Caki2 (cell line): ENCODE data around the gene BMAL1. TPM values are rescaled to one million over a fixed set of nuclear protein-coding genes. Genes with fewer than 3 reads are reported as not detected.

Source experiments
- DNase-seq: peaks from one replicate; pipeline ENCODE4 v3.0.0-alpha.2; 2015; ENCODE audit warnings: low read depth
- in situ Hi-C: cut with HindIII; loops from 2 replicates; pipeline ENCODE4 v1.10.0; 2016; ENCODE audit warnings: low sequenced_read_pairs, low pct_unique_long_range_greater_than_20kb, mixed read lengths
- total RNA-seq: library from RNA; depleted of rRNA; stranded (reverse); fragments of >200 nt; shearing (Covaris generic); gene quantifications from 2 replicates; pipeline ENCODE4 v1.2.3, GENCODE V29; 2014; ENCODE audit warnings: low replicate concordance

The BMAL1 gene
- total RNA-seq, 1 experiment from 2014 or later = 11.3 TPM

DNA sequence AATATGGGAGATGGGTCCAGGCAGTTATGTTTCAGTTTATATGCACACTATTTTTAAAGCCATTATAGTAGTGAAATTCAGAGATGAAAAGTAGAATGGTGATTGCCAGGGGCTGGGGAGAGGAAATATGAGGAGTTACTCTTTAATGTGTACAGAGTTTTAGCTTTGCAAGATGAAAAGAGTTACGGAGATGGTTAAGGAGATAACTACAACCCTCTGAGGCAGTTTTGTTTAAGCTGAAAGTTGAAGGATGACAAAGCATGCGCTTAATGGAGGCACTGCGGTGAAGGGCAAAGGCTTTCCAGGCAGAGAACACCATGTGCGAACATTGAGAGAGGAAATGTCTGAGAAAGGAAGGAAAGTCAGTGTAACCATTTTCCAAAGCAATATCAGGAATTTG lies 18.2 kb upstream of the BMAL1 start:
- in situ Hi-C loops = no loop called here
- DNase-seq = no peak

DNA sequence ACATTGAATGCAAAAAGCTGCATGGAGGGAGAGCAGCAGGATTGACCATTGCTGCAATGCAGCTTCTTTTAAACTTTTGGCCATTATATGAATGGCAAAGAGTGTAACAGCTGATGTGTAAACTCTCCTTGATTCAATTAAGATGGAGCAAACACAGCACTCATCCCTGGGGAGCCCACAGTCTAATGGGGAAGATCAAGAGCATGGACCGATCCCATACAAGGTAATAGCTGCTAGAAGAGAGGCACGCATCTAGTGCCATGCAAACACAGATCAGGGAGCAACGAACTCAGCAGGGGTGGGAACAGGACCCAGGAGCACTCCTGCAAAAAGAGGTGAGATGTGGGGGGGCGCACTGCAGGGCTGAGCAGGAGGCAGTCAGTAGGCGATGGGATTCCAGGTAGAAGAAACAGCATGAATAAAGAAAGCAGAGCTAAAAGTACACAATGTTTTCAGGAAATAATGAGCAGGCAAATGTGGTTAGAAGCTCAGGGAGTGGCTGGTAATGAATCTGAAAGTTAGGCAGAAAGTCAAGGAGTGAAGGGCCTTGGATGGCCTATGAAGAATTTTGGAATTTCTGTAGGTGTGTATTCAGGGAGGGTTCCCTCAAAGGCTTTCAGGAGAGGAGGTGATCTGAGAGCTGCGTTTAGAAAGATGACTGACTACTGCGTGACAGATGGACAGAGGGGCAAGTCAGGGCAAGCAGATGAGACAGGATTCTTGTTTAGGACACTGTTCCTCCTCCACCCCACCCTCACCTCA lies 17.2 kb upstream of the BMAL1 start:
- no peak for DNase-seq
- in situ Hi-C loops = loop anchor here (10.0 kb wide), 1 partner anchor 46 kb away; no protein-coding TSS in a partner anchor

DNA sequence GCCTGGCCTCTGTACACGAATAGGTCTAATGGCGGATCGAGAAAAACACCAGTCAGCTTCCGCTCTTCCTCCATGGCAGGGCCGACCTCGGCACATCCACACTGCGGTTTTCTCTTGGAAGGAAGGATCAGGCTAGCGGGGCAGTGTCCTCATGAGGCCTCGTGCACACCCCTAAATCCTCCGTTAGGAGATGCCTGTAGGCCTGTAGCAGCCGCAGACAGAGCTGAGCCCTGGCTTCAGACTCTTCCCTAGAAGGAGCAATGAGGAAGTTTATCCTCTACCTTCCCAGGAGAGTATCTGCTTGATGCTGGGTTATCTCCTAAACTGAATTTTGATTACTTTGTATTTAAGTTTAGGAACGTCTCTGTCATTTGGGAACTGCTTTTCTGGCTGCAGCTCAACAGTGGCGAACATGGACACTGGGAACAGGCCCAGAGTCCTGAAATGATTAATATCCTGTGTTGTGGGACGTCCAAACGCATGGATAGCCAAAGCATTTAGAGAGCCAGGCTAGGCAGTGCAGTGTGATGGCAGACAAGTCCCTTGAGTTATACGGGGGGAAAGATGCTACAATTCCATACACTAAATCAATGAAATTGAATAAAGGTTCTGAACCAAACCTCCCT lies 16.5 kb upstream of the BMAL1 start:
- in situ Hi-C loops = loop anchor here (10.0 kb wide), 1 partner anchor 46 kb away; no protein-coding TSS in a partner anchor
- no peak for DNase-seq

DNA sequence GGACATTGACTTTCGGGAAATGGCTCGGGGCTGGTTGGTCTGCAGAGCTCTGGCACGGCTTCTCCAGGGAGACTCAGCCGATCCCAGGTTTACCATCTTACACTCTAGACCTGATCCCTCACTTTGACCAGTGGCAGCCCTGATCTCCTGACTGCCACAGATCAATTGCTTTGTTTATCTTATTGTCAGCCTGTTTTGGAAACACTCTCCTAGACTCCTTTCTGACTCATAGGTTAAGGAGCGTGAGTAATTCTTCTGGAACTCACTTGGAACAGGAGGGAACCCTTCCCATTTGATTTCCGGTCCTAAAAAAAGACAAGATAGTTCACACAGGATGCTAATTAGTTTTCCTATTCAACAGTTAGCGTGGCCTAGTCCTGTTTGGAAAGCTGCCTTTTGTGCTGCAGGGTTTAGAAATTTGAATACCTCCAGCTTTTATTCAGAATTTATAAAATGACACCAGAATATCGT lies 16.0 kb upstream of the BMAL1 start:
- in situ Hi-C loops = loop anchor here (10.0 kb wide), 1 partner anchor 47 kb away; no protein-coding TSS in a partner anchor
- peak; percentile 81 for DNase-seq

DNA sequence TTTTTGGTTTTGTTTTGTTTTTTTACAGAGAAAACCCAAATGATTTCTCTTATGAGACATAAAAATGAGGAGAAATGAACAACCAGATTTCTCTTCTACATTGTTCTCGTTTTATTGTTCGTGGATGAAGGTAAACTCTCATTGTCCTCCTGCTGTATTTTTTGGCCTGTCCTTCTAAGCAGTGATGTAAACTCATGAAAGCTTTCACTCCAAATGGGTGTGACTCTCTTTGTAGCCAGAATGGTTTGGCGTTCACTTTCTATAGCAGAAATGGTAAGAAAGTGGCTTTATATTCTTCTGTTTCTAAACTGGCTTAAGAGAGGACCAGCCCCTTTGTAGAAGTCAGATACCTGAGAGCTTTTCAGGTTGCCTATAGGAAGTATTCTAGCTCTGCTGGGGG lies 15.5 kb upstream of the BMAL1 start:
- DNase-seq = no peak
- in situ Hi-C loops = loop anchor here (10.0 kb wide), 1 partner anchor 47 kb away; no protein-coding TSS in a partner anchor

DNA sequence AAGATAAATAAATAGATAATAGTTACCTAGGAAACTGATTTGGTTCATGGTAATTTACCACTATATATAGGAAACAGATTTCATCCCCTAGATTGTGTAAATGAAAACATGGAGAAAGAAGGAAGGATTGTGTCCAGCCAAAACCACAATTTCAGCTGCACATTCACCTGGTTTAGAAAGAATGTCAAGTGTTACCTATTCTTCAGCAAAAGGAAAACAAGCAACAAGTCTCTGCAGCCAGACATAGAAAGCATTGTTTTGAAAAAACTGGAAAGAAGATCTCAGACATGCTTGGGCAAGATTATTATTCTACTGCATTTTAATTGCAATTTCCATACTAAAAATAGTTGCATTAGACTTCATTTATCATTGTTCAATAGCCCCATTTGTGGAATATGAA lies 8.8 kb upstream of the BMAL1 start:
- DNase-seq = no peak
- in situ Hi-C loops = loop anchor here (10.0 kb wide), 1 partner anchor 54 kb away; no protein-coding TSS in a partner anchor

DNA sequence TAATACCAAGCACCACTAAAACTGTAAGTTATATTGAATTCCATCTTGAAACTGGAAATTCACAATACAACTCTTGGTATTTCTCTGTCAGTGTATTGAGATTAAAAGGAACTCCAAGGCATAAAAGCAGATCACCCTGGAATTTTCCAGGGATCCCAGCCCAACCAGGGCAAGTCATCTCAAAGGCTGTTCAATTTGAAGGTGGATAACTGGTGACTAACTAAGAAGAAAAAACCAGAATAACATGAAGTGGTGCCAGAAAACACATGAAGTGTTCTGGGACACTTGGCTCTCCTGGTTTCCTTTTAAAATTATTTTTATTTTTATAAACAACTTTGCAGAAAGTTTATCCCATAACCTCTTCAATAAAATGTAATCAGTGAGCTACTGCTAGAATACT lies 7.8 kb upstream of the BMAL1 start:
- DNase-seq = no peak
- in situ Hi-C loops = loop anchor here (10.0 kb wide), 1 partner anchor 55 kb away; no protein-coding TSS in a partner anchor

DNA sequence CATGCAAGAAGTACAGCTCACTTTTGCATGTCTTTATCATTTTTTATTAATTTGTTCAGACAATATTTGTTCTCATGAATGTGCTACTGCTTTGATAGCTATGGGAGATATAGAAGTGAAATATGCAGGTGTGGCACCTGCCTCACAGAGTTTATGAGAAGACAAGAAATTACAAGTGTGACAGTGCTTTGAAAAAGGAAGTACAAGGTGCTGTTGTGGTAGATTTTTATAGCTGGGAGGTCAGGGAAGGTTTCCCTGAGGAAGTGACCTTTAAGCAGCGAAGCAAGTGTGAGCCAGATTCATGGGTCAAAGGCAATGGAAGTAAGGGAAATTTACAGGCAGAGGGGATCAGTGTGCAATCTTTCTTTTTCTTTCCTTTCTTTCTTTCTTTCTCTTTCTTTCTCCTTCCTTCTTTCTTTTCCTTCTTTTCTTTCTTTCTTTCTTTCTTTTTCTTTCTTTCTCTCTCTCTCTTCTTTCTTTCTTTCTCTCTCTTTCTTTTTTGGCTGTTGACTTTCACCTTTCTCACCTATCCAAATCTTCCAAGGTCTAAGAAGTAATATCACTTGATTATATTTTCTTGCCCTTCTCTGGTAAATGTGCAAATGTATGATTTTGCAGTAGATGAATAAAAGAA lies 6.4 kb upstream of the BMAL1 start:
- DNase-seq = no peak
- in situ Hi-C loops = no loop called here

DNA sequence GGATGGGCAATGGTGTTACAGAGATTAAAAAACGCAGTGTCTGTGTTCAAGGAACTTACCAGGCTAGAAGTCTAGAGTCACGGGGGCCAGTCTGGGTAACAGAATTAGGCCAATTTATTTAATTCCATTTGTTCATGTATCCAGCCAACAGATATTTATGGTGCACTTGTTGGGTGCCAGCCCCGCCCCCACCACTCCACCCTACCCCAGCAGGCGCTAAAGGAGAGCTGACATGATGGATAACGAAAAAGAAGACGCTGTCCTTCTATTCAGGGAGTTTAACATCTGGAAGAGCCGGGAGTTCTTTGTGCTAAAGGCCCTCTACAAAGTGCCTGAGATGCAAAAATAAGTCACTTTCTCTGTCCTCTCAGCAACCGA lies 1.1 kb upstream of the BMAL1 start:
- in situ Hi-C loops = no loop called here

DNA sequence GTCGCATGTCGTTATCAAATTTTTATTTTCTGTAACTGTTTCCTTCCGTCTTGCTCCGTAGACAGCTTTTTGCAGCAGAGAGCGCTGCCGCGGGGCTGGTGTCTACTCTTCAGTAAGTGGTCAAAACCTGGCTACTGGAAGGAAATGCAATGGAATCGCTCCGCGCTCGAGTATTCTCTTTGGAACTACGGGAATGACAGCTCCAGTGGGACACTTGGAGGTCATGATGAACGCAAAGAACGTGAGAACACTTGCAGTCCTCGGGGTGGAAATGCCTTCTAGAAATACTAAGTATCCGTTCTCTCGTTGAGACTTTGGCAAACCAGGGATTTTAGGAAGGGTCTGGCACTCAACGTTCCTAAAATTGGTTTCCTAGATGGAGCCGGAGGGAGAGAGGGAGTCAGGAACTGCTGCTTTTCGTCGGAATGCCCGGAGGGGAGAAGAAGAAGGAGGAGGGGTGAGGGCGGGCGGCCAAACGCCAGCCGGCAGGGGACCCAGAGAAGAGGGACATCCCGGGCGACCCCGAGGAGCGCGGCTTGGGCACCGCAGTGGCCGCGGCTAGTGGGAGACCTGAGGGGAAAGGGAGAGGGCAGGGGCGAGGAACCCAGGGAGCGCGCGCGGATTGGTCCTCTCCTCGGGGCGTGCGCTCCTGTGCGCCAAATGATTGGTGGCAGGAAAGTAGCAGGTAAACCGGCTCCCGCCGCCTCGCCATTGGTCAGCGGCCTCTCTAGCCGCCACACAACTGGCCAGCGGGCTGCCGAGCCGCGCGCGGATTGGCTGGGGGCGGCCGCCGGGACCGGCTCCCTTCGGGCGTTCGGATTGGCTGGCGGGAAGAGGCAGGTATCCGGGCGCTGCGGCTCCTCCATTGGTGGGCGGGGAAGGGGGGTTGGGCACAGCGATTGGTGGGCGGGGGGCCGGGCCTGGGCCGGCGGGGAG lies 490 bp upstream of the BMAL1 start:
- in situ Hi-C loops = no loop called here
- DNase-seq = peak; percentile 98

More for the DNA sequence above, 1.1 kb upstream of the BMAL1 start:
- DNase-seq = no peak

DNA sequence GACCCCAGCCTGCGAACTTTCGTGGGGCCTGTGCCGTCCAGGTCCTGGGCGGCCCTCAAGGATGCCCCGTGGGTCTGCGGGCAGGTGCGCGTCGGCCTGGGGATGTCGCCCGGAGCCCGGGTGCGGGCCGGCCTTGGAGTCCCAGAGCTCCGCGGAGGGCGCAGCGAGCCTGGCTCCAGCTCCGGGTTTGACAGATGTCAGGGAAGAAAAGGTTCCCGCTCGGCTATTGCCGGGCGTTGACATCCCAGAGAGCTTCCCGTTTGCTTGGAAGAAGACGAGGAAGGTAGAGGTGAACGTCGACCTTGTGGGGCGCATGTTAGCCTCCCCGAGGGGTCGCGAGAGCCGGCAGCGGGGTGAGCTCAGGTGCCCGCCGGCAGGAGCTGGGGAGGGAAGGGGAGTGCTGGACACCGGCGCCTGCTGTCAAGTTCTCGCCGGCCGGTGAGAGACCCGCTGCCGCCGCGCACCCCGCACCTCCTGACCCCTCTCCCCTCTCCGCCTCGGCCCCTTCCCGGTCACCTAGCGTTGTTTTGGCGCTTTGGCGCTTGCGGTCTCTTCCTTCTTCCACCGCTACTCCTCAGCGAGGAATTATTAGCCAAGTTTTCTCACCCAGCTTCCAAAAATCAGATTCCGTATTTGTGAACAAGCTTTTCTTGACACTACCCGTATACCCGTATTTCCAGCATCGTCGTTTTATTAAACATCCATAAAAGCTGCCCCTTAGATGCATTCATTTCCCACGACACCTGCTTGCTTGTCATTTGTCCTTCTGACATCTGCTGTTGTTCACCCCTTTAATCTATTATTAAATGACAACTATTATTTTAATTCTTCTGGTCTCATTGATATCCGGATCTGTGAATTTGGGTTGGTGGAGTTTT lies 1.3 kb downstream of the BMAL1 start:
- no peak for DNase-seq
- in situ Hi-C loops = no loop called here

DNA sequence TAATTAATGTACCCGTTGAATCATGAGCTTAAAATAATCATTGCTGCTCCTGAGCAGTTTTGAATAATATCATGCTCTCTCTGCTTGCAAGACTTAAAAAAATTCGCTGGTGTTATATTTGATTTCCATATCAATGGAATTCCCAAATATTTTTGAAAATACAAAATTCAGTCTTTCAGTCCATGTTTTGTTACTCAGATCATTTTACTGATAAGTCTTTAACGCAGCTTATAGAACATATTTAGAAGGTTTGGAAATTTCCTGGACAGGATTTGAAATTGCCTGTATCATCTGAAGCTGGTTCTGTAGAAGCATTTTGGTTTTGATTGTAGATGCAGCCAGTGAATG lies 1.9 kb downstream of the BMAL1 start:
- in situ Hi-C loops = no loop called here
- DNase-seq = no peak

DNA sequence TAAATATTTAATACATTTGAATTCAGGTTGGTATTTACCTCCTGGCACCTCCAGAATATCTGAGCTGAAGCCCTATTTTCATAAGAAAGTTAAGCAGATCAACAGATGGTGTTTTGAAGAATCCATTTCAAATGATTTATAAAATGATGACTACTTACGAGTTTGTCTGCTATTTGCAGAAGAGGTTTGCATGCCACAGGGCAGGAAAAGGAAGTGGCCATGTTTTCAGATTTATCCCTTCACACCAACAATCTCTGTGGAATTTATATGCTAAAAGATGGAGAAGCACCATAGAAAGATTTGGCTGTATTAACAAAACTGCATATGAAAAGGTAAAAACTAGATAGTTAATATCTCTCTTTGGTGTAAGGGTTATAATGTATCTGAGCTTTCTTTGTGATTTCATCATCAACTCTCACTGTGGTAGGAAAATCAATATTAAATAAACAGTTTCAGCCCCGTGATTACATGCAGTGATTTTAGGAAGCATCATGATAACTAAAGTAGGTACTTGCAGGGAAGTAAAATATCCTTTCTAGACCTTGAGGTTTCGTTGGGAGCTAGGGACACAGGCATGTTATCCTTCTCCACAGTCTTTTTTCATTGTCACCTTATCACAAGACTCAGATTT lies 2.6 kb downstream of the BMAL1 start:
- no peak for DNase-seq
- in situ Hi-C loops = no loop called here

DNA sequence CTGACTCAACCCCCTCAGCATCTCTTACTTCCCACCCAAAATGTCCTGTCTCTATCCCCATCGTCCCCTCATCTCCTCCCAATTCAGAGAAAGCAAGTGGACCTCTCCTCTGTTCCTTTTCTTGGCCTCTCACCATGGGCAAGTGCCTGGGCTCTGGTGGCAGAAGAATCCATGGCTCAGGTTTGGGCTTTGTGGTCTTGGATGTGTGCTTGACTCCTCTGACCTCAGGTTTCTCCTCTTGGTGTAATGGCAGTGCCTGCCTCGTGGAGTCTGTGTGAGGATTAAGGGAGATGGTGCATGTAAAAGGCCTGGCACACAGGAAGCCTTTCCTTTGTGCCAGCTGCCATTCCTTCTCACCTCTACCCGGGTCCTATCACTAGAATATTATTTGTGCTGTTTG lies 3.2 kb downstream of the BMAL1 start:
- DNase-seq = no peak
- in situ Hi-C loops = no loop called here

DNA sequence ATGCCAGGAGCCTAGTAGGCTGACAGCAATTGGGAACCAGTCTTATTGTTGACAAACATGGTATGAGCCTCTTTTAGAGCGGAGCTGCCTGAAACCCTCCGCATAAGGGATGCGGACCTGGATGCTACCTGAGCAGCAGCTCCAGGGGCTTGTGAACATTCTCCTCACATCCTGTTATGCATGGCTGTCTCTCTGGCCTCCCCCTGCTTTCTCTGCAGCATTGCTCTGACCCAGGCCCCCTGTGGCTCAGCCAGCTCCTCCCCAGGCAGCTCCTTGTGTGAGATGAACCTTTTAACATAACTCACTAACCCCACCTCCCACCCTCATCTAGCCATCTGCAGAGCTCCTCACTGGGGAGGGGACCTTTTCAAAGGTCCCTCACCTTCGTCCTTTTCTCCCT lies 6.0 kb downstream of the BMAL1 start:
- DNase-seq = no peak
- in situ Hi-C loops = no loop called here

DNA sequence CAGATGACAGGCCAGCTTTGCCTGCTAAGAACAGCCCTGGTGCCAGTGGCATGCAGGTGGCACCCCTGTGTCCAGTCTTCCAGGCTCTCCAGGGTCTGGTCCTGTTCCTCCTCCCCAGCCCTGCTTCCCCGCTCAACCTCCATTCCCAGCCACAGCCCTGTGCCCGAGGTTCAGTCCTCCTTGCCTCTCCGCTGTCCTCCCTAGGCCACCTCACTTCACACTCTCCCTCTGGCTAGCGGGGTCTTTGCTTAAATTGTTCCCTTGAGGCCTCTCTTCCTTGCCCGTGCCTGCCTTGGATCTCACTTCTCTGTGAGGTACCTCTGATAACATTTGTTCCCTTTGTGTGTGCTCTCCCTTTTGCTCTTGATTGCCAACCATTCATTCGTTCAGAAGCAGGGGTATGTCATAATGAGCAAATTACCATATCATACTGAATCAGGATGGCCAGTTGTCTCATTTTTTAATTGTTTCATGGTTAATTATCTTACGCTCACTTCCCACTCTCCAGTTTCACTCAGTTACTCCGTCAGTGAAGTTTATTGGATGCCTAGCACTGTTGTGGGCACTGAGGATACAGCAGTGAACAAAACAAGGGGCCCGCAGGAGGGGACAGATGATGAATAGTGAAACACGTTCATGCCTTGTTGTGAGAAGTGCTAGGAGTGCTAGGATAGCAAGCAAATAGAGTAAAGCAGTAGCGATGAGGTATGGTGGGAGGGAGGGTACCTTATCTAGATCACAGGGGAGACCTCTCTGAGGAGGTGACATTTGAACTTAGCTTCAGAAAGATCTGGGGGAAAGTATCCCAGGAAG lies 7.4 kb downstream of the BMAL1 start:
- DNase-seq = no peak
- in situ Hi-C loops = no loop called here
